HG03175 (cell line): ENCODE measurements around the gene SLIT3.

ENCODE experiments used
- ATAC-seq: cut with Tn5 transposase; IDR thresholded peaks from one replicate; pipeline ENCODE4 v1.9.1; 2021; ENCODE audit warnings: mild to moderate bottlenecking, moderate library complexity; ENCODE audit not compliant: unreplicated experiment

SLIT3 gene

GRCh38 chr5:168696611-168697010 lies 604.3 kb downstream of the SLIT3 start:
- ATAC-seq: no peak

DNA sequence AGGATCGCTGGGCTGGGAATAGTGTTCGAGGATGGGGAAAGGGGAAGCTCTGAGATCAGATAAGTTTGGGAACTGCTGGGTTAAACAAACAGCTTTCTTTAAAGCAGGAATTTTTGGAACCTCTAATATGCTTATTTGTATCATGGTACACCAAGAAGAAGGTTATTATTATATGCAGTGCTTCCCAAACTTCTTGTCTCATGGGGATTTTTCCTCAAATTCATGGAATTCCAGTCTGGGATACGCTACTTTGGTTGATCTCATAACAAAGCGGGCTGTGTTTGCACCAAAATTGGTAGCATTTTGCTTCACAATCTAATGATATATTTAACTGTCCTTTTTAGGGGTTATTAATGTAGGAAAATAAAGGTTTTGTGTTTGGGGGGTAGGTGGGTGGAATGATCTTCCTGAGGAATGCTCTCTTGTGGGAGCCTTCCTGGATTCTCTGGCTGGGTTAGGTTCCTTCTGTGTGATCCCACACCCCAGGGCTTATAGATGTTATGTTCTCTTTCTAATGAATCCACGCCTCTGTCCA lies 605.6 kb downstream of the SLIT3 start:
- no peak for ATAC-seq

- ATAC-seq: no peak
These were observed 606.6 kb downstream of the SLIT3 start for GRCh38 chr5:168694289-168694688.

DNA sequence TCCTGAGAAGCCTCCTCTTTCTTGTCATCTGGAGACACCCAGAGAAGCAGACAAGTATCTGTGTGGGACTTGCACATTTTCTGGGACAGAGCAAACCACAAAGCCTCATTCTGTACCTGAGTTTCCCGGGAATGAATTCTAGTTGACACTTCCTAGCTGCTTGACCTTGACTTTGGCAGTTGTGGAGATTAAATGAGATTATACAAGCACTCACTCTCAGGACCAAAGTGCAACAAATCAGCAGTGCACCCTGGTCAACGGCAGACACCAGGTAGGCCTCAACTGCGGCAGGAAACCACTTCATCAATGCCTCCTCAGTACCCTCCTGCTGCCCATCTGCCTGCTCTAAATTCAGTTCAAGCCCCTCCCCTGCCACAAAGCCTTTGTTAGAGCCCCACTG lies 607.1 kb downstream of the SLIT3 start:
- no peak for ATAC-seq

DNA sequence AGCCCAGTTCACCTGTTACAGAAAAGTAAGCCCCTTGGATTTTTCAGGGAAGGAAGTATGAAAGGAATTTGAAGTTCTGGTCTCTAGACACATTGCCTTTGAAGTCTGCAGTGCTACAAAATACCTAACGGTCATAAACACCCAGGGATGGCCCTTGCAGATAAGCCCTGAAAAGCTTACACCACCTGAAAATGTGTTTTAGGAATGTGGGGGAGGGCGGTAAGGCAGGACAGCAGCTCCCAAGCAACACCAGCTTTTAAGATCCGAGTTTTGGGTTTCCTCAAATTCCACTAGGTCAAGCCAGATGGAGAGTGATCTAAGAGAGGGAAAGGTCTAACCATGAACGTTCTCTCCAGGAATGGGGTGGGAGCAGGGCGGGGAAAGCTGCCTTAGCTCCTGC lies 607.6 kb downstream of the SLIT3 start:
- no peak for ATAC-seq

DNA sequence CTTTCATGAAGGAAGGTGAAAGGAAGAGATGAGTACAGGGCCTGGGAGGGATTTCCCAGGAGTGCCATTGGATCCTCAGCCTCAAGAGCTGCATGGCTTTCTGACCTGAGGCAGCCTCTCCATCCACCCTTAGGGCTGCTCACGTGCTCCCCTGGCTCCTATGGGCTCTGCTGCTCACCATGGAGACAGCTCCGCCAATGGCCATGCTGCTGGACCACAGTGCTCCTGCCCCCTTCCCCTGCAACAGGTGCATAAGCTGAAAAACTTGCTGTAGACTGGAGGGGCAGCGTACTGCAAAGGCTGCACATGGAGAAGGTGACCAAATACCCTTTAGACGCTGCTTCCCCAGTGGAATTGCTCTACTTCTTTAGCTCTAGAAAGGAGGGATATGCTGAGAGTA lies 609.0 kb downstream of the SLIT3 start:
- ATAC-seq: no peak

DNA sequence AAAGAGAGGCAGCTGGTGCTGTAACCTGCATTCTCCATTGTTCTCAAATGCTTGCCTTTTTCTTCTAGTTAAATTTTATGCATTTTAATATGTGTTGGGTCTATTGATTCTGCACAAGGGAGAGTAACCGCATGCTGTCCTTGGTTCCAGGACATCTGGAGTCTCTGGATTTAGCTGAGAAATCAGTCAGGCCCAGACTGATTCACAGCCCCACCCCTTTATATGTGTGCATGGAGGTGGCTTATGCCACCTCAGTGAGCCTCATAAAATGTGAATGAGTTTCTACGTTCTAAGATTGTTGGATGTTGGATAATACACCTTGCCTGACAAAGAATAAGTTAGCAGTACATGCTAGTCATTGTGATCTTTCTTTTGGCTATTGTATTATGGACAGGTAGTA lies 611.7 kb downstream of the SLIT3 start:
- no peak for ATAC-seq

- no peak for ATAC-seq
These were observed 614.1 kb downstream of the SLIT3 start for GRCh38 chr5:168686837-168687236.

- no peak for ATAC-seq
These were observed 615.4 kb downstream of the SLIT3 start for GRCh38 chr5:168685566-168685965.

DNA sequence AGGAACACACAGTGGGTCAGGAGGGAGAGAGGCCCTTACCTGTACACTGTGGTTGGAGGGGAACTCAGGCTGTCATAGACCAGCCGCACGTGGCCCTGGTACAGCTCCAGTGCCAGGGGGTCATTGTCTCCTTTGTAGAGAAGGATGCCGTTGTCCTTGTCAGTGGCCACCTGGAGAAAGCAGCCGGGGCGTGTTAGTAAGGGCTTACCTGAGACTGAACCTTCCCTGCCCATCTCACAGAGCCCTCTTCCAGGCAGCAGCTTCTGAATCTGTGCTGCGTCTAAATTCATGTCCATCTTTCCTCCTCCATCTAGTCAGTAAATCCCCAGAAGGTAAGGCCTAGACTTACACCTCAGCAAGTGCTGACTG lies 617.0 kb downstream of the SLIT3 start:
- no peak for ATAC-seq

GRCh38 chr5:168683247-168683926 lies 617.6 kb downstream of the SLIT3 start:
- no peak for ATAC-seq

DNA sequence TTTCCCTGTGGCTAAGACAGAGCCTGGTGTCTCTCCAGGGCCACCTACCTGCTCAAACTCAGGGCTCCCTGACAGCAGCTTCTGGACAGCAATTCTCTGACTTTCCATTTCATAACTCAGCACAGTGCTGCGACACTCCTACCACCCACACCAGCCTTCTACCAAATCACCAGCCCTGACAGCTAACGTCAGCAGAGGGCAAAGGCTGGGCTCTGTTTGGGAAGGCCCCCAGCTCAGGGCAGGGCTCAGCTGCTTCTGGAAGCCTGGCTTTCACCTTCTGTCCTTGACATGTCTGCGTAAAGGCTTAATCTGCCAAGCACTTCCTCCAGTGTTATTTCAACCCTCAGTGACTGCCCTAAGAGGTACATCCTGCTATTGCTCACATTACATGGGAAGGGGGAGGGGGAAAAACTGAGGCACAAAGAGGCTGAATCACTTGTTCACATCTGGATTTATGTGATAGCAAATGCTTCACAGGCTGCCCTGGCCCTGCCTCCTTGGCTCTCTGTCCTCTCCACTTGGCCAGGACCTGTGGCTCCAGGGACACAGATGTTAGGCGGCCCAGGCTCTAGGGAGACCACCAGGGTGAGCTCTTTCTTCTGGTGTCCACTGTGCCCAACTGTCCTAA lies 619.3 kb downstream of the SLIT3 start:
- ATAC-seq: no peak

- ATAC-seq: no peak
These were observed 620.5 kb downstream of the SLIT3 start for GRCh38 chr5:168680395-168680794.

GRCh38 chr5:168679515-168679920 lies 621.4 kb downstream of the SLIT3 start:
- ATAC-seq: peak; percentile 69

DNA sequence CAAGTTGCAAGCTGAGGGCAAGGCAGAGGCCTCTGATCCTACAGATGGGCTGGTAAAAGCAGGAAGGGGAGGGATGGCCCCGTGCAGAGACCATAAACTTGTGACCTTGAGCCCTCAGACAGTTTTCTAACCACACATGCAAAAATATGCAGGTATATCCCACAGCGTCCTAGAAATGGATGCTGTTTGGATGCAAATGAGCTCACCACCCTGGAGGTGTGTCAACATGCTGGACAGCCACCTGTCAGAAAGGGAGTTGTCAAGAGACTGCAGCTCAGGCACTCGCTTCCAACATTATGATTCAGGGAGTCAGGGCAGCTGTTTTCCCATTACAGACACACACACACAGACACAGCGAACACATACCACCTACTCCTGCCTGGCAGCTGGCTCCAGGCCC lies 624.4 kb downstream of the SLIT3 start:
- ATAC-seq: no peak

DNA sequence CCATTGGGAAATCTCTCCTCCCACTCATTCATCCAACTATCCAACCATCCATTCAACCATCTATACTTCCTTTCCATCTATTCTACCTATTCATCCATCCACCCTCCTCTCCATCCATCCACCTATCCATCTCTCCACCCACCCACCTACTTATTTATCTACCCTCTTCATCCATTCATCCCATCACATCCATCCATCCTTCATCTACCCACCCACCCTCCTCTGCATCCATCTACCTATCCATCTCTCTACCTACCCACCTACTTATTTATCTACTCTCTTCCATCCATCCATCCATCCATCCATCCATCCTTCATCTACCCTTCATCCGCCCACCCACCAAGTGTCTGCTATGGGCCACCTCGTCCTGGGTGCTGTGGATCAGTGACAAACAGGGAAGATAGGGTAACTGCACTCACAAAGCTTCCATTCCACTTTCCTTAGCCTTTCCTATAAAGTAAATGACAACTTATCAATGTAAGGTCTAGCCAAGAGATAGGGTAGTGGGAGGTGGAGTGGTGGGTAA lies 625.0 kb downstream of the SLIT3 start:
- no peak for ATAC-seq

- ATAC-seq: no peak
These were observed 626.0 kb downstream of the SLIT3 start for GRCh38 chr5:168674893-168675482.

- no peak for ATAC-seq
These were observed 628.1 kb downstream of the SLIT3 start for GRCh38 chr5:168672888-168673287.

DNA sequence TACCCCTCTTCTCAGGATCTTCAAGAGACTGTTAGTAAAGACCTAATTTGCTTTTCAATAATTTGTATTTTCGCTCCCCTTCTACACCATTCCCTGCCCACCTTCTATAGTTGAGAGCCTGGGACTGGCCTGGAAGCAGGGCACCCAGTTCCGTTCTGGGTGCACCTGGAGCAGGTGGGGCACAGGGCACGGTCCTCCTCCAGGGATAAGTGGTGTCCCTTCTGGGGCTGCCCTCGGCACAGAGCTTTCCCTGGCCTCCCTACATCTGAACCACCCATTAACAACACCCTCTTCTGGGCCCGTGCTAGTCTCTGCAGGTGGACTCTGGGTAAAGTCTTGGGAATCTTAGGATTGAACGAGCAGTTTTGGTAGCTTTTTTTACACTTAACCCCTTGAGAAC lies 628.9 kb downstream of the SLIT3 start:
- no peak for ATAC-seq

DNA sequence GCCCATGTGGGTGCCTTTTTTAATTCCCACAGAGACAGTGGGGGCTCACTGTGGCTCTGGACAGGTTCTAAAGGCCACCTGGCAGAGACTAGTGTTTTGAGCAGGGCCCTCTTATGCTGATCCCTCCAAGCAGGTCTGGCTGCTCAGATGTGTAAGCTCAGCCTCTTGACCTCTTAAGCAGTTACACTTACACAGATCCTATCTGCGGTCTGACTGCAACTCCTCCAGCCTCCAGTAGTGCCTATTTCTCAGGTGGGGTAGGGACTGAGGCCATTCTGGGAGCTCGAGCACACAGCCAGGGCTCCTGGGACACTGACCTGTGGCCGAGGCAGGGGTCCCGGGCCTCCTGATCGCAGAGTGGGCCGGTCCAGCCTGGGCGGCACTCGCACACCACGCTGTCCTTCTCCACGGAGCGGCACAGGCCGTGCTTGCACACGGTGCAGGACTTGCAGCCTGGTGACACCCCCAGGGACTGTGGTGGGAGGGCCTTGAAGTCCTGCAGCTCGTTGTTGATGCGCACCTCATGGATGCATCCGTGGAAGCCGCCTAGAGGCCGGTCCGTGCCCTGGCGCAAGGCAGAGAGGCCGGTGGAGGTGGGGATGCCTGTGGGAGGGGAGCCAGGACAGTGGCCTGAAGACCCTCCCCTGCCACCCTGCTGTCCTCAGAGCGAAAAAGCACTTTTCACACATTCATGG lies 629.9 kb downstream of the SLIT3 start:
- no peak for ATAC-seq

DNA sequence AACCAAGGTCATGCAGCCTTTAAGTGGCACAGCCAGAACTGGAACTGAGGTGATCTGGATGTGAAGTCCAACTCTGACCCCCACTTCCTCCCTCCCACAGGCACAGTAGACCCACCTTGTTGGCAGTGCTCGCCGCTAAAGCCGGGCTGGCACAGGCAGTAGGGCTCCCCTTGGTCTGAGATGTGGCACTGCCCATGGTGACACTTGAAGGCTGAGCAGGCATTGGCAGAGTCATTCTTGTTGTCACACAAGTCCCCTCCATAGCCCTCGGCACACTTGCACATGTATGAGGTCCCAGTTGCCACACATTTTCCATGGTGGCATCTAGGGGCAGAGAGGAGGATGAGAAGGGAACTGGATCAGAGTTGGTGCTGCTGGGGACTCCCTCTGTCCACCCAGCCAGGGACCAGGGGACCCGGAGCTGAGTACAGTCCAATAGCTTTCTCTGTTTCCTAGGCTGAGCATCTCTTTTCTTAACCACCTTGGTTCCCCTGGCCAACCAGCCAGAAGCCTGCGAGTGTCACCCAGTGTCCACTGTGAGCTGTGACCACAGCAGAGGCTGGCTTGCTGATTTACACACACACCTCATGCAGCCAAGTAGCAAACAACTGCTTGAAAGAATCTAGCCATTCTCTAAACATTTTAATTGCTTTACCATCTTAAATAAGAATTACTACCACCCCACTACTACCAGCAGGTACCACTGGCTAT lies 631.1 kb downstream of the SLIT3 start:
- no peak for ATAC-seq
